ENCODE results near the gene GSTO2. TPM values are rescaled to one million over a fixed set of nuclear protein-coding genes. Genes with fewer than 3 reads are reported as not detected.
A peak's percentile ranks its signal among the peaks of the same experiment; 100 is the strongest.

GSTO2 gene
- total RNA-seq, 1 donor from 2014 or later, result 0.32 TPM

GRCh38 chr10:104330168-104331110 is 61.5 kb downstream of the GSTO2 start:
- Mint-ChIP-seq H3K4me1 (ENCODE audit: low read depth) (peaks cover 83% of the 10 kb centered on the region), H3K9me3 (ENCODE audit: low read depth) (no peaks in the 10 kb centered on the region), H3K36me3 (ENCODE audit: low read depth) (no peaks in the 10 kb centered on the region), H3K27ac (ENCODE audit: unreplicated experiment) (peak overlapping the region; percentile 97), H3K4me3 (ENCODE audit: unreplicated experiment) (peak overlapping the region; percentile 5), H3K27me3 (ENCODE audit: low read depth) (no peaks in the 10 kb centered on the region)
- no peak for DNase-seq (ENCODE audit: low spot score)
- TF ChIP-seq CTCF (IDR thresholded peaks at IDR 0.05), result peak; percentile 18

GRCh38 chr10:104331208-104331838 is 62.3 kb downstream of the GSTO2 start:
- Mint-ChIP-seq H3K36me3 (ENCODE audit: low read depth) (no peaks in the 10 kb centered on the region), H3K4me1 (ENCODE audit: low read depth) (peaks cover 80% of the 10 kb centered on the region), H3K27me3 (ENCODE audit: low read depth) (no peaks in the 10 kb centered on the region), H3K27ac (ENCODE audit: unreplicated experiment) (peak overlapping the region; percentile 97), H3K4me3 (ENCODE audit: unreplicated experiment) (peak overlapping the region; percentile 5), H3K9me3 (ENCODE audit: low read depth) (no peaks in the 10 kb centered on the region)
- no peak for TF ChIP-seq CTCF (IDR thresholded peaks at IDR 0.05)
- no peak for DNase-seq (ENCODE audit: low spot score)

GRCh38 chr10:104332243-104333031 is 63.5 kb downstream of the GSTO2 start:
- no peaks in the 10 kb centered on the region for H3K36me3 Mint-ChIP-seq (ENCODE audit: low read depth)
- H3K27me3 Mint-ChIP-seq (ENCODE audit: low read depth), result no peaks in the 10 kb centered on the region
- no peak for TF ChIP-seq CTCF (IDR thresholded peaks at IDR 0.05)
- no peak for DNase-seq (ENCODE audit: low spot score)
- H3K4me3 Mint-ChIP-seq (ENCODE audit: unreplicated experiment), result no peak overlapping the region
- H3K4me1 Mint-ChIP-seq (ENCODE audit: low read depth), result peaks cover 79% of the 10 kb centered on the region
- no peaks in the 10 kb centered on the region for H3K9me3 Mint-ChIP-seq (ENCODE audit: low read depth)
- H3K27ac Mint-ChIP-seq (ENCODE audit: unreplicated experiment), result peak overlapping the region; percentile 97

- no peak for TF ChIP-seq CTCF (IDR thresholded peaks at IDR 0.05)
- H3K4me3 Mint-ChIP-seq (ENCODE audit: unreplicated experiment), result no peak overlapping the region
- no peak overlapping the region for H3K27ac Mint-ChIP-seq (ENCODE audit: unreplicated experiment)
- no peaks in the 10 kb centered on the region for H3K9me3 Mint-ChIP-seq (ENCODE audit: low read depth)
- H3K4me1 Mint-ChIP-seq (ENCODE audit: low read depth), result peaks cover 71% of the 10 kb centered on the region
- no peak for DNase-seq (ENCODE audit: low spot score)
- H3K27me3 Mint-ChIP-seq (ENCODE audit: low read depth), result no peaks in the 10 kb centered on the region
- no peaks in the 10 kb centered on the region for H3K36me3 Mint-ChIP-seq (ENCODE audit: low read depth)
Observed at GRCh38 chr10:104333032-104333727, 64.2 kb downstream of the GSTO2 start.

Data from chondrocyte (in vitro differentiated cells).